Measurements from ENCODE around the gene ZNF429. TPM values are rescaled to one million over a fixed set of nuclear protein-coding genes. Genes with fewer than 3 reads are reported as not detected.
"Not testable (repeated sequence)": the region's sequence is repeated elsewhere in the genome, so short reads cannot be mapped to it uniquely, and the experiment has no call there.

The ZNF429 gene
- total RNA-seq, 3 donors from 2014 or later (not counting 1 experiment from before 2014, with no cell fraction given) = 15.7 to 21.0 (median 18.7) TPM

- Histone ChIP-seq H3K27me3 (ENCODE audit: control insufficient read depth, insufficient read depth, low read length) (no peaks in the 10 kb centered on the region), H3K27ac (ENCODE audit: low read length) (no peak overlapping the region), H3K9me3 (ENCODE audit: control insufficient read depth, insufficient read depth, low read length) (peaks cover 4% of the 10 kb centered on the region), H3K36me3 (ENCODE audit: control insufficient read depth, insufficient read depth, low read length) (no peaks in the 10 kb centered on the region), H3K4me1 (ENCODE audit: control insufficient read depth, insufficient read depth, low read length) (peaks cover 2% of the 10 kb centered on the region), H3K4me3 (ENCODE audit: low read length) (no peak overlapping the region)
- intact Hi-C loops (cut with micrococcal nuclease) = no loop called here
- TF ChIP-seq CTCF (IDR thresholded peaks at IDR 0.05) = no peak
- H3K36me3 Mint-ChIP-seq = peaks cover 21% of the 10 kb centered on the region
- H3K27ac Mint-ChIP-seq = peak overlapping the region in 1 of 2 donors; percentile 42
- H3K4me1 Mint-ChIP-seq = peaks cover 4 to 49% of the 10 kb centered on the region in 2 donors
- ATAC-seq (no peak), DNase-seq (no peak)
- H3K9me3 Mint-ChIP-seq = peaks cover 0 to 14% of the 10 kb centered on the region in 2 donors
- no peak overlapping the region for H3K4me3 Mint-ChIP-seq
- no peaks in the 10 kb centered on the region for H3K27me3 Mint-ChIP-seq (ENCODE audit: low read depth in 2 of 2)
- WGBS (ENCODE audit: insufficient coverage) = 71% methylated on average over 1 of the region's 1 CpG
Measured at GRCh38 chr19:21564406-21564805, 59.0 kb downstream of the ZNF429 start.

GRCh38 chr19:21566073-21566472 is 60.7 kb downstream of the ZNF429 start:
- H3K9me3 ChIP-seq (ENCODE audit: control insufficient read depth, insufficient read depth, low read length) = no peaks in the 10 kb centered on the region
- peak overlapping the region; percentile 63 for H3K4me3 Mint-ChIP-seq
- peak overlapping the region in 1 of 2 donors; percentile 80 for H3K27ac Mint-ChIP-seq
- peaks cover 9% of the 10 kb centered on the region for H3K36me3 Mint-ChIP-seq
- intact Hi-C loops (cut with micrococcal nuclease) = no loop called here
- no peaks in the 10 kb centered on the region for H3K36me3 ChIP-seq (ENCODE audit: control insufficient read depth, insufficient read depth, low read length)
- ATAC-seq (no peak), DNase-seq (no peak)
- H3K4me3 ChIP-seq (ENCODE audit: low read length) = no peak overlapping the region
- WGBS (ENCODE audit: insufficient coverage) = 63% methylated on average over 2 of the region's 3 CpGs
- no peak overlapping the region for H3K27ac ChIP-seq (ENCODE audit: low read length)
- peaks cover 0 to 15% of the 10 kb centered on the region in 2 donors for H3K9me3 Mint-ChIP-seq
- H3K4me1 Mint-ChIP-seq = peaks cover 4 to 44% of the 10 kb centered on the region in 2 donors
- no peaks in the 10 kb centered on the region for H3K27me3 ChIP-seq (ENCODE audit: control insufficient read depth, insufficient read depth, low read length)
- H3K27me3 Mint-ChIP-seq (ENCODE audit: low read depth in 2 of 2) = no peaks in the 10 kb centered on the region
- H3K4me1 ChIP-seq (ENCODE audit: control insufficient read depth, insufficient read depth, low read length) = peaks cover 7% of the 10 kb centered on the region
- TF ChIP-seq CTCF (IDR thresholded peaks at IDR 0.05) = no peak

GRCh38 chr19:21567806-21568205 is 62.4 kb downstream of the ZNF429 start:
- H3K9me3 ChIP-seq (ENCODE audit: control insufficient read depth, insufficient read depth, low read length); ATAC-seq; H3K27ac ChIP-seq (ENCODE audit: low read length); H3K27me3 Mint-ChIP-seq (ENCODE audit: low read depth in 2 of 2); H3K36me3 ChIP-seq (ENCODE audit: control insufficient read depth, insufficient read depth, low read length); H3K36me3 Mint-ChIP-seq; DNase-seq; H3K27me3 ChIP-seq (ENCODE audit: control insufficient read depth, insufficient read depth, low read length); intact Hi-C loops (cut with micrococcal nuclease); H3K4me1 ChIP-seq (ENCODE audit: control insufficient read depth, insufficient read depth, low read length): not testable (repeated sequence)
- Mint-ChIP-seq H3K27ac (peak overlapping the region; percentile 60 to 100), H3K9me3 (peaks cover 0 to 15% of the 10 kb centered on the region in 2 donors), H3K4me1 (peaks cover 4 to 38% of the 10 kb centered on the region in 2 donors), H3K4me3 (peak overlapping the region; percentile 100)
- 53% methylated on average over 3 of the region's 4 CpGs for WGBS (ENCODE audit: insufficient coverage)
- H3K4me3 ChIP-seq (ENCODE audit: low read length) = peak overlapping the region; percentile 27

GRCh38 chr19:21568816-21569493 is 63.6 kb downstream of the ZNF429 start:
- H3K4me3 Mint-ChIP-seq = peak overlapping the region; percentile 100
- intact Hi-C loops (cut with micrococcal nuclease) = loop anchor here (1.0 kb wide), 1 partner anchor 172 kb away; the partner anchor contains the start of gene ZNF493
- DNase-seq (peak; percentile 72 to 96), ATAC-seq (peak; percentile 96 to 99 (median 97))
- peaks cover 4 to 33% of the 10 kb centered on the region in 2 donors for H3K4me1 Mint-ChIP-seq
- no peaks in the 10 kb centered on the region for H3K27me3 Mint-ChIP-seq (ENCODE audit: low read depth in 2 of 2)
- peaks cover 0 to 18% of the 10 kb centered on the region in 2 donors for H3K9me3 Mint-ChIP-seq
- no peaks in the 10 kb centered on the region for H3K9me3 ChIP-seq (ENCODE audit: control insufficient read depth, insufficient read depth, low read length)
- whole genome bisulfite sequencing (ENCODE audit: insufficient coverage) = 62% methylated on average over 21 of the region's 21 CpGs
- H3K27ac Mint-ChIP-seq = peak overlapping the region; percentile 93 to 100
- TF ChIP-seq CTCF (IDR thresholded peaks at IDR 0.05) = no peak
- H3K4me3 ChIP-seq (ENCODE audit: low read length) = peak overlapping the region; percentile 39
- H3K36me3 ChIP-seq (ENCODE audit: control insufficient read depth, insufficient read depth, low read length) = no peaks in the 10 kb centered on the region
- no peaks in the 10 kb centered on the region for H3K27me3 ChIP-seq (ENCODE audit: control insufficient read depth, insufficient read depth, low read length)
- H3K27ac ChIP-seq (ENCODE audit: low read length) = peak overlapping the region; percentile 46
- peaks cover 7% of the 10 kb centered on the region for H3K4me1 ChIP-seq (ENCODE audit: control insufficient read depth, insufficient read depth, low read length)
- H3K36me3 Mint-ChIP-seq = no peaks in the 10 kb centered on the region
